COLO829 (cell line): ENCODE data around the gene AWAT1.
"Not testable (repeated sequence)": the region's sequence is repeated elsewhere in the genome, so short reads cannot be mapped to it uniquely, and the experiment has no call there.

ENCODE experiments used
- DNase-seq: peaks from one replicate; pipeline ENCODE4 v3.0.0; 2012; ENCODE audit warnings: low spot score

AWAT1 gene

DNA sequence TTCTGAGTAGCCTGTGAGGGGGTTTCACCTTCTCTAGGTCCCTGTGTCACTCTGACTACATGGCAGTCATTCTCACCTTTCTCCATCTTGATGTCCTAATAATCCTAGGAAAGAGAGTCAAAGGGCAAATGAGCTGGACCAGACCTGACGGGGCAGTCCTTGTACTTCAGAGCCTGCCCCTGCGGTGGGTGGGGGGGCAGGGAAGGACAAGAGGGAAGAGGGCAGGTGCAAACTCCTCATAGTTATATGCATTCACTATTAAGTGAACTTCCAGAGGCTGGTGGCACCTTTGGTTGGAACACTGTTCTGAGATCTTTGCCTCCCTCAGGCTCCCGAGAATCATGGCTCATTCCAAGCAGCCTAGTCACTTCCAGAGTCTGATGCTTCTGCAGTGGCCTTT, at the start of gene AWAT1:
TSS of gene AWAT1 (plus strand) at position 301 of the 400 bp plus-strand sequence. CDS start at position 342, 41 bp downstream.
- DNase-seq, result no peak

GRCh38 chrX:70190225-70190624, 44.2 kb upstream of the AWAT1 start:
- DNase-seq, result no peak

- no peak for DNase-seq
These were observed 37.3 kb upstream of the AWAT1 start for GRCh38 chrX:70196961-70197720.

- no peak for DNase-seq
These were observed 32.7 kb upstream of the AWAT1 start for GRCh38 chrX:70201732-70202131.

DNA sequence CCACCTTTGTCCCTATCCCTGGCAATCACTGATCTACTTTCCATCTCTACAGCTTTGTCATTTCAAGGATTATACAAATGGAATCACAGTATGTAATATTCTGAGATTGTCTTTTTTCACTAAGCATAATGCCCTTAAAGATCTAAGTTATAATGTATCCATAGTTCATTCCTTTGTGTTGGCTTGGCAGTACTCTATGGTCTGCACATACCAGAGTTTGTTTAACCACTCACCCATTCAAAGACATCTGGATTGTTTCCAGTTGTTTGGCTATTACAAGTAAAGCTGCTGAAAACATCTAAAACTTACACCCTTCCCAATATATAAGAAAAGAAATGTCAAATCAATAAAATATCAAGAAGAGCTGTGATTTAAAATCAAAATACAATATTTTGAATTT, 26.0 kb upstream of the AWAT1 start:
- no peak for DNase-seq

DNA sequence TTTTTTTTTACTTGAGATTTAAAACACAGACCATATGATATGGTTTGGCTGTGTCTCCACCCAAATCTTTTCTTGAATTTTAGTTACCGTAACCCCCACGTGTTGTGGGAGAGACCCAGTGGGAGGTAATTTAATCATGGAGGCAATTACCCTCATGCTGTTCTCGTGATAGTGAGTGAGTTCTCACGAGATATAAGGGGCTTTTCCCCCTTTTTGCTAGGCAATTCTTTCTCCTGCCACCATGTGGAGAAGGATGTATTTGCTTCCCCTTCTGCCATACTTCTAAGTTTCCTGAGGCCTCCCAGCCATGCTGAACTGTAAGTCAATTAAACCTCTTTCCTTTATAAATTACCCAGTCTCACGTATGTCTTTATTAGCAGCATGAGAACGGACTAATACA, 24.9 kb upstream of the AWAT1 start:
- DNase-seq, result not testable (repeated sequence)

DNA sequence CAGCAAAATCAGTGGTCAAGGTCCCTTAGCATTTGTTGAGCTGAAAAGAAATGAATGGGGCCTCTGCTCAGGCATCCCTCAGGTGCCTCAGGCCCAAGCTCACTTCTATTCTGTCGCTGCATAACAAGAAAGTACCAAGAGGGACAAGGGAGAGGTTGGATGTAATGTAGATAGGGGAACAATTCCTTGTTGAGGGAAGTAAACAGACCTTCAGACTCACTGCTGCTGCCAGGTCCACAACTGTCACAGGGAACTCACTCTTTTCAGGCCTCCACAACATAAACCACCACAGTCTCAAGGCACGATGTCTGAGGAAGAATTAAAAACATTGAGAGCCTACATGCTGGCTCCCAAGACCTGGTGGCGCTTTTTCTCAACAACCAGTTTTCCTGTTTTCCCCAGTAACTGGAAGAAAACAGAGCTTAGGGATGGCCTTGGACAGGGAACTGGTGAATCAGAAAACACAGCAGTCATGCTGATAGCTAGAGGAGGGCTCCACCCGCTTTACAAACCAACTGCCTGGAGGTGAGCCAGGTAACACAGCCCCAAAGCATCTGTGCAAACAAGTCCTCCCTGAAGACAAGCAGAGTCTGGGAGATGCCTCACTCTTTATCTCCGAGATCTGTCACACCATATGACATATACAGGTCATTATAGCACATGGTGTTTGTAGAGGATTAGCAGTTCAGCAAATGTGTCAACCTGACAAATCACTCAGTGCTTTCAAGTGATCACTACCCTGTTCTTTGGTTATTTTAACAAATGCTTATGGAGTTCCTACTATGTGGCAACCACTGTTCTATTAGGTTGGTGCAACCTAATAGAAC, 14.3 kb upstream of the AWAT1 start:
- DNase-seq, result no peak

DNA sequence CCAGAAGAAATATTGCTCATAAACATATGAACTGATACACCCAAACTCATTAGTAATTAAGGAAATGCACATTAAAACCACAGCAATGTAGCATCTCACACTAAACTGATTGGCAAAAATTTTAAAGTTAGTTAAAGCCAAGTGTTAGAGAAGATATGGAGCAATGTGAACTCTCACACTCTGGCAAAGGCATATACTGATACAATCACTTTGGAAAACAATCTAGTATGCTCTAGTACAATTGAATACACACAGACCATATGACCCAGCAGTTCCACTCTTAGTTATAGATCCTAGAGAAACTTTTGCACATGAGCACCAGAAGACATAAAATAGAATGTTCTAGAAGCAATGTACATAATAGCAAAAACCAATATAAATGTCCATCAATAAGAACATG, 8.4 kb upstream of the AWAT1 start:
- DNase-seq, result no peak

- DNase-seq, result no peak
These were observed 7.8 kb upstream of the AWAT1 start for GRCh38 chrX:70226687-70227086.

- no peak for DNase-seq
These were observed 2.8 kb upstream of the AWAT1 start for GRCh38 chrX:70231666-70232065.

DNA sequence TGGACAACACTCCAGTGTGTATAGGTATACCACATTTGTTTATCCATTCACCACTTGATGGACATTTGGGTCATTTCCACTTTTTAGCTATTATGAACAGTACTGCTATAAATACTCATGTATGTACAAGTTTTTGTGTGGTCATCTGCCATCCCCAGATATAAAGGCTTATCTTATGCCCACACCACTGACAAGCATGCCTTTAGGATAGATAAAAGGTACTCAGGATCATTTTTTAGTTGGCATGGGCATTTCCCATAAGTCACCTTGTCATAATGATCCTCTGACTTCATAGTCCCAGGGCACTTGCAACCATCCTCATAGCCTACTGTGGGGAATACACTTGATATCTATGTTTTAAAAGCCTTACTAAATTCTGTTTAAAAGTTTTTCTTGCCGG, 6.3 kb downstream of the AWAT1 start:
- no peak for DNase-seq

DNA sequence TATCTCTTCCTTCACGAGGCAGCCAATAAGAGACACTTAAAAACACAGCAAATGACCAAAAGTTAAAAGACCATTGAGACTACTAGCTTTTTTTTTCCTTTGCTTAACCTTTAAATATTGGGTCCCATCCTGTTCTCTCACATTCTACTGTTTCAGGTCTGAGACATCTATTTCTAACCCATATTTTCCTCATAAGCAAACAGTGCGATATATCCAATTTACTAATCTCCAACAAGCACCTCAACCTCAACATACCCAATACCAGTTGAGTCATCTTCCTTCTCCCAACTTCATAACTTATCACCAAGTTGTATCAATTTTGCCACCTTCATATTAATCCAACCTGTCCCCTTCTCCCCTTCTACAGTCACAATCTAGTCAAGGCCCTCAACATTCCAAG, 7.0 kb downstream of the AWAT1 start:
- DNase-seq, result no peak

GRCh38 chrX:70243601-70244000, 9.1 kb downstream of the AWAT1 start:
- not testable (repeated sequence) for DNase-seq

- no peak for DNase-seq
These were observed 10.4 kb downstream of the AWAT1 start for GRCh38 chrX:70244881-70245280.

GRCh38 chrX:70247252-70247651, 12.8 kb downstream of the AWAT1 start:
- no peak for DNase-seq

GRCh38 chrX:70252491-70252890, 18.0 kb downstream of the AWAT1 start:
- DNase-seq, result no peak

- DNase-seq, result no peak
These were observed 19.1 kb downstream of the AWAT1 start for GRCh38 chrX:70253377-70254062.

DNA sequence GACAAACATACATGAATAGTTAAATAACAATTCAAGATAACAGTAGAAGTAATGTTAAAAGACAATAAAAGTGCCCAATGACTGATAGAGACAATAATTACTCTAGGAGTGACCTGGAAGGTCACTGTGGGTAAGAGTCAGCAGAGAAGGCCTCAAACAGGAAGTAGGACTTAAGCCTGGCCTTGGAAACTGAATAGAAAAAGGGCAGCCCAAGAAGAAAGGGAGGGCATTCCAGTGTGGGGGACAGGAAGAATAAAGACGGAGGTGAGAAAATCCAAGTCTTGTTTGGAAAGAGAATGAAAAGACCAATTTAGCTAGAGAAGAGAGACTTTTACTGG, 19.6 kb downstream of the AWAT1 start:
- no peak for DNase-seq

DNA sequence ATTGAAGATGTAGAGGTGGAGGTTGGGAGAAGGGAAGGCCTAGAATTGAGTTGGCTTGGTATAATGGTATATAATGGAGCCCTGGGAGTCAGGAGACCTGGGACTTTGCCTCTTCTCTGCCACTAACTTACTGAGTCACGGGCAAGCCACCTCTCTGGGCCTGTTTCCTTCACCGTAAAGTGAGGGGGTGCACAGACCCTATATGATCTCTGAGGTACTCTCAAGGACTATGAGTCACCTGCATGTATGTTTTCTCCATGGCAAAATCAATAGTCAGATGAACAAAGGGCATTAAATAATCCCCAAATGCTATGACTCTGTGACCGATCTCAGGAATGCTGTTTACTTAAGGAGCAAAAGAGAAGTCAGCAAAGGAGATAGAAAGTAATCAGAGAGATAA, 20.5 kb downstream of the AWAT1 start:
- DNase-seq, result no peak

- DNase-seq, result no peak
These were observed 21.0 kb downstream of the AWAT1 start for GRCh38 chrX:70255452-70255851.

GRCh38 chrX:70257423-70258288, 23.2 kb downstream of the AWAT1 start:
- no peak for DNase-seq

GRCh38 chrX:70260104-70260503, 25.6 kb downstream of the AWAT1 start, which contains the start of gene P2RY4:
Gene P2RY4 (minus strand): TSS chrX:70260204. CDS start chrX:70259624, 580 bp downstream.
- DNase-seq, result no peak
